ENCODE data around the gene TMEM213.

DNA sequence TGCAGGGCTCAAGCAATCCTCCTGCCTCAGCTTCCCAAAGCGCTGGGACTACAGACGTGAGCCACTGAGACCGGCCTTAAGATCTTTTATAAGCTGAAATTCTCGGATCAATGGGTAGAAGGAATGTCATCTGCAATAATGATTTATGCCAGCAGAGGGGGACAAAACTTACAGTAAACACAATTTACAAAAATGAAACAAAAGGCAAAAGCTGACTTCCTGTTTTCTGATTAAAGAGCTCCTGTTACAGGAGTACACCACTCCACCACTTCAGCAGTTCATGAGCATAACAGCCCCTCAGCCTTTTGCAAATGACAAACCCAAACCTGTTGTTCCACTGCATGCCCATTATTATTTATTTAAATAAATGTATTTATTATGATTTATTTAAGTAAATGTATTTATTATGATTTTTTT, 88.7 kb downstream of the TMEM213 start:
- TF ChIP-seq CTCF (IDR thresholded peaks at IDR 0.05; ENCODE audit: low read depth, low read length, poor library complexity, severe bottlenecking) (peak; percentile 83), EZH2phosphoT487 (IDR thresholded peaks at IDR 0.05; ENCODE audit: borderline replicate concordance, low read length) (no peak)

Measured in DOHH2 (cell line).